SKM-1 treated with dmso at 0.1 percent for 144 hours (cell line): ENCODE data around the gene TTLL8.

Experiments
- DNase-seq: peaks from one replicate; lab custom pipeline; 2025; ENCODE audit not compliant: unreplicated experiment; lab: John Stamatoyannopoulos, UW

Gene TTLL8

DNA sequence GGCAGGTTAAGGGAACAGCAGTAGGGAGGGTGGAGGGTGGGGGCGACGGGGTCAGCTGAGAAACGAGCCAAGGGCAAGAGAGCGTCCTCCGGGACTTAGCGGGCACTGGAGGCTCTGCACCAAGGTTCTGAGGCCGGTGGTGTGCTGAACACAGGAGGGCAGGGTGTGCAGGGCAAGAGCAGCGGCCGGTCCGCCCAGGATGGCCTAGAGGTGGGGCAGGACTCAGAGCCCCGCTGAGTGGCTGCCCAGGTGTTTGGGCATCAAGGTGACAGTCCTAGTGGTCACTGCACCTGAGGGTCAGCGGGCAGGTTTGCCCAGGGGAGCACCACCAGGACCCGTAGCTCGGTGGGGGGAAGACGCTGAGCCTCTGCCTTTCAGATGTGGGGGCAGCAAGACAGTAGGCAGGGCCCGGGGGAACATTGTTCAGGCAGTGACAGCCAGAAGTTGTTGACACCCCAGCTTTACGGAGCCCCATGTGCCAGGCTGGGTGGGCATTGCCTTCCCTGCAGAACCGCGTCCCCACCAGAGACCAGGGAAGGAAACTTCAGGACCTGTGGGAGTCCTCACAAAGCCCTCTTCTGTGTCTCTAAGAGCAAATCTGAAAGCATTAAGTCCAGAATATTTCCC is 4.5 kb upstream of the TTLL8 start:
- DNase-seq: no peak

DNA sequence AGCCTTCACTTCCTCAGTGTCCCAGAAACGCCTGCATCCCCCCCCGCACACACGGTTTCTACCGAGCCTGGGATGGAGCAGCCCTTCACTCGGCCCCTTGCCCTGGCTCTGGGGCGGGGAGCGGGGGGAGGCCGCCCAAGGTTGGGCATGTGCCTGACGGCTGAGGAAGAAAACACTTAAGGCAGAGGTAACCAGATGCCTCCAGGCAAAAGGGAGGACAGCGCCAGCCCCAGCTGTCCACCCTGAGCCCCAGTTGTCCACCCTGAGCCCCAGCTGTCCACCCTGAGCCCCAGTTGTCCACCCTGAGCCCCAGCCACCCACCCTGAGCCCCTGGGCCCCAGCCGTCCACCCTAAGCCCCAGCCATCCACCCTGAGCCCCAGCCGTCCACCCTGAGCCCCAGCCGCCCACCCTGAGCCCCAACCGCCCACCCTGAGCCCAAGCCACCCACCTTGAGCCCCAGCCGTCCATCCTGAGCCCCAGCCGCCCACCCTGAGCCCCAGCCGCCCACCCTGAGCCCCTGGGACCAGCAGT is 3.8 kb upstream of the TTLL8 start:
- DNase-seq: peak; percentile 94

DNA sequence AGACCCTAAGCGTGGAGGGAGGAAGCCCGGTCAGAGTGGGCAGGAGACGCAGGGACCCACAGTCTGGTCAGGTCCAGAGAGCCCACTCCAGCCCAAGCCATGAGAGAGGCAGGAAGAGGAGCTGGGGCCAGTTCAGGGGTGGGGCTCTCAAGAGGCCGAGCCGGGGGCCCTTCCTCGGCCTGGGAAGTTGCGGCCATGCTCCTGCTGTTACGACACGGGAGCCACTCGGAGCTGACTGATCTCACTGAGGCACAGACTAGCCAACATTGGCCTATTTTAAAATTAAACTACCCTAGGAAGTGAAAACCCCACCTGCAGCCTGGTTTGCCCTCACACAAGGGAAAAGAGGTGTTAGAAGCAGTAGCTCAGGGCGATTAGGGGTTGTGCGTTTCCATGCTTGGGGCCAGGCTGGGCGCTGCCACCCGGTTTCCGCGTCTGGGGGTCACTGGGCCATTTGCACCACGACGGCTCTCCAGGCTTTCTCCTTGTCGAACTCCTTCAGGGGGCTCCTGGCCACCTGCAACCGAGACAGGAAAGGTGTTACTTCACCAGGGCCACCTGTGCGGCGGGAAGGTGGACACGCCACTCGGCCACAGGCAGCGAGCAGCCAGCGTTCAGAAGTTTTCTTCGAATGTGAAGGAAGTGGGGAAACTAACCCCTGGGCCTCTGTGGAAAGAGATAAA is 3.2 kb upstream of the TTLL8 start:
- peak; percentile 52 for DNase-seq

DNA sequence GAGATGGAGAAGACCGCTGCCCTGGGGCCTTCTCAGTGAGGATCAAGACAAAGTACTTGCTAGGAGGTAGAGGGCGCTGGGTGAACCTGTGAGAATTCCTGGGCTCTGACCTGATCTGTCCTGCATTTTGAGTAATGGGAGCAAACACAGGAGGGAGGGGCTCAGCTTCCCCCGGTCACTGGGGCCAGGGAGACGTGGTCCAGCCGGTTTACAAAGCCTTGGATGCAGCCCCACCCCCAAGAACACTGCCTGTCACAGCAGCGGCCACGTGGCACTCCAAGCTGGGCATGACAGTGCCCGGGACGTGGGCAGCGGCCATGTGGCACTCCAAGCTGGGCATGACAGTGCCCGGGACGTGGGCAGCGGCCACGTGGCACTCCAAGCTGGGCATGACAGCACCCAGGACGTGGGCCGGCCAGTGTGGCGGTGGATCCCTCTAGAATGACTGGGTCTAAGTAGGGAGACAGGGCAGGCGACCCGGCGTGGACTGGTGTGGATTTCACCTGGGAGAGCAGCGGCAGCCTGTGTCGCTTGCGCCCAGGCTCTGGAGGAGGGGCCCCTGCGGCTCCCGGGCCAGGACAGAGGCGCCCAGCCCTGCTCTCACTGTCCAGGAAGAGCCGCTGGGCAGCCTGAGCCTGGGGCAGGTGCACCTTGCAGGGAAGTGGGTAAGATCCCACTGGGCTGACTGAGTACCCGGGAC is 2.5 kb upstream of the TTLL8 start:
- DNase-seq: no peak

DNA sequence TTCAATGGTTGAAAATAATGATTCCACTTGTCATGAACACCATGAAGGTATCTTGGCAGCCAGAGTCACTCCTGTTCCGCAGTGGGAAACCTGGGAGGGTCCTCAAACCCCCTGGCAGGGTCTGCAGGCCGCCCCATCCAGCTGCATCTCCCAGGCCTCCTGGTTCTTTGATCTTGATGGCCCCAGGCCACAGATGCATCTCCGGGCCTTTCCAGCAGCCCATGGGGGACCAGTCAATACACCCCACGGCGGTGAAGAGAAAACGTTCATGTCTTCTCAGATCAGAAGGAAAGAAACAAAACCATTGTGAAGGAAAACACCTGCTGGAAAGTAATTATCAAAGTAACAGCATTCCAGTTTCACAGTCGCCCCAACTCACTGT is 1.8 kb upstream of the TTLL8 start:
- no peak for DNase-seq

DNA sequence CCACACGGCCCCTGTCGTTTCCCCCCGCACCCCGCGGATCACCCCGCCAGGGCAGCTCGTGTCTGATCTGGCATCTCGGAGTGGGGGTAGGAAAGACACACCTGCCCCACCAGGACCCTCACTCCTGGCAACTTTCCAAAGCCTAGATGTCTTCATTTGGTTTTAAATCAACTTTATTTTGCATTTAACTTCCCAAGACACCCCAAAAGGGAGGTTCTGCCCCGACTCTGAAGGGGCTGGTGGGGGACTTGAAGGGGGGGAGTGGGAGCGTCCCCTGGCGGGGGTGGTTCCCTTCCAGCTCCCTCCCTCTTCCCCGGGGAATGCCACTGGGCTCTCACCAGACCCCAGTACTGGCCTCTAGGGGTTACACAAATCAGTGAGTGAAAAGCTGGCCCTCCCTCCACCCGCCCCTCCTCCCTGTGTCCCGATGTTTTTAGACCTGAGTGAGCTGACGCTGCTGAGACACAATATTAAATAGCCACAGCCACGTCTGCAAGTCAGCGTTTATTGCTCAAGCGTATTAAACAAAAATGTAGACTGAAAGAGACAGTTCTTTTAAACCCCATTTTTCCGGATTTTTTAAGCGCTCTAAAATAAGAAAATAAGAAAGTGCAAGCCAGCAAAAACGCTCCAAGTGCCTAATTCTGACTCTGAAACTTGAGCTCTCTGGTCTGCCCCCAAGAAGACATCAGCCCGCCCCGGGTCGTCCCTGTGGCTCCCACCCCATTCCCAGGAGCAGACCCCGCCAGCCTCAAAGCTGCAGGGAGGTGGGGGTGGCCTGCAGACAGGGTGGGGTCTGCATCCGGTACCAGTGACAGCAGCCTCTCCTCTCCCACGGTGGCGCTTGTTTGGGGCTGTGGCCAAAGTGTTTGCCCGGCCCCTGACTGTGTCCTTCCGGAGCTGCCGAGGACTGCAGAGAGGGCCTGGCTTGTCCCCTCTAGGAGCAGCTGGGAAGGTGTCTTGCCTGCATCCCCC is 1.1 kb upstream of the TTLL8 start:
- DNase-seq: no peak

DNA sequence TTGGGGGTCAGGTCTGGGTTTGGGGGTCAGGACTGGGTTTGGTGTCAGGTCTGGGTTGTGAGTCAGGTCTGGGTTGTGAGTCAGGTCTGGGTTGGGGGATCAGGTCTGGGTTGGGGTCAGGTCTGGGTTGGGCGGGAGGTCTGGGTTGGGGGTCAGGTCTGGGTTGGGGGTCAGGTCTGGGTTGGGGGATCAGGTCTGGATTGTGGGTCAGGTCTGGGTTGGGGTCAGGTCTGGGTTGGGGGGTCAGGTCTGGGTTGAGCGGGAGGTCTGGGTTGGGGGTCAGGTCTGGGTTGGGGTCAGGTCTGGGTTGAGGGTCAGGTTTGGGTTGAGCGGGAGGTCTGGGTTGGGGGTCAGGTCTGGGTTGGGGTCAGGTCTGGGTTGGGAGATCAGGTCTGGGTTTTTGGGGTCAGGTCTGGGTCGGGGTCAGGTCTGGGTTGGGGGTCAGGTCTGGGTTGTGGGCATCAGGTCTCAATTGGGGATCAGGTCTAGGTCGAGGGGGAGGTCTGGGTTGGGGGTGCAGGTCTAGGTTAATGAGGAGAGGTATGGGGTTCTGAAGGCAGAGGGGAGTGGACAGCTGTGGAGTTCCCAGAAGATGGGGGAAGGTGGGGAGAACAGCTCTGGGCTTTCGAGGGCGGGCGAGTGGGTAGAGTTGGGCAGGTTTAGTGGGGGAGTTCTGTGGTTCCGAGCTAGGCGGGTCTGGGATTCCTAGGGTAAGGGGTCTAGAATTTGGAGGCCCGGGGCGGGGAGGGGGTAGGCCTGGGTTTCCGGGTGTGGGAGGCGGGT is 629 bp downstream of the TTLL8 start:
- DNase-seq: no peak

DNA sequence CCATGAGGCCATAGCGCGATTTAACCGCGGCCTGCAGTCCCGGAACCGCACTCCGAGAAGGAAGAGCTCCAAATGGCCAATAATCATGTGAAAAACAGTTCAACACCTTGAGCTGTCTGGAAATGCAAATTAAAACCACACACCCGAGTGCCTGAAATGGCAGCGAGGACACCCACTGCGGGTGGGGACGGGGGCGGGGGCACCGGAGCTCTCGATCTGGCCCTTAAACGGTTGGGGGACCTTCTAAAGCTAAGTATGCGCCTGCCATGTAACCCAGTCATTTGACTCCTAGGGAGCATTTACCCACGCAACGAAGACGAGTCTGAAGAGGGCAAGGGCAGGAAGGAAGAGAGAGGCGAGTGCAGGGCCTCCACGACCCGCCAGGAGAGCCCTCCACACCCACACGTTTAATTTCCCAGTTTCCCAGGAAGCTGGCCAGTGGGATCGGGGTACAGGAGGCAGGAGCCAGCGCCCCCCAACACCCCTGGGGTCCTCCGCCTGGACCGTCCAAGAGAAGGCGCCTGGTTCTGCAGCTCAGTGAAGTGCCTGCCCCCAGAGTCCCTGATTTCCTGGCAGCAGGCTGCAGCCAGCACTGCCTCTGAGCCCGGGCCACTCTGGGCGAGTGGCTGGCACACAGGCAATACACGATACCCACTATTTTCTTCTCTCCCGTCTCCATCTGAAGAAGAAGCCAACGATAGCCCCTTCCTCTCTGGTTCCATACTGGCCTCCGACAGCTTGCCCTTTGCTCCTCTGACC is 1.7 kb downstream of the TTLL8 start:
- DNase-seq: no peak

DNA sequence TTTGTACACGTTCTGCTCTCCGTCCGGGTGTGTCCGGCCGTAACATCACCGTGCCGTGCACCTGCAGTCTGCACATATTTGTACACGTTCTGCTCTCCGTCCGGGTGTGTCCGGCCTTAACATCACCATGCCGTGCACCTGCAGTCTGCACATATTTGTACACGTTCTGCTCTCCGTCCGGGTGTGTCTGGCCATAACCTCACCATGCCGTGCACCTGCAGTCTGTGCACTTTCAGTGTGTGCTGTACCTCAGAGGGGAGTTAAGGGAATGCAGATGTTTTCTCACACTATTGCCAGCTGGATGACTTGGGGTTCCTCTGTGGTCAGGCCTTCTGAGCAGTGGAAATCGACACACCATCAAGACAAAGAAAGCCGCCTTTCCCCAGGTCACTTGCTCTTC is 4.2 kb downstream of the TTLL8 start:
- DNase-seq: no peak

DNA sequence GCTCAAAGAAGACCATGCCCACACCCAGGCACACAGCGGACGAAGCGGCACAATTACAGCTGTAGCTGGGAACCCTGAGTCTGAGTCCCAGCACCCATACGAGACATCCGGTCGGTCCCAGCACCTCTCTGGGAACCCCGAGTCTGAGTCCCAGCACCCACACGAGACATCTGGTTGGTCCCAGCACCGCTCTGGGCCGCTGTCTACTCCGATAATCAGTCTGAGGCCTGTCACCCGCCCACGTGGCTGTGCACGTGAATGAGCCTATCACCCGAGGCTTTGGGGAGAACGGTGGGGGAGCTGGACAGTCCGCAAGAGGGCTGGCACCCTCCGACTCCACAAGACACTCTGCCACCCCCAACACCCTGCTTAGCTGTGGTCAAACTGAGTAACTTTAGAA is 6.2 kb downstream of the TTLL8 start:
- no peak for DNase-seq

DNA sequence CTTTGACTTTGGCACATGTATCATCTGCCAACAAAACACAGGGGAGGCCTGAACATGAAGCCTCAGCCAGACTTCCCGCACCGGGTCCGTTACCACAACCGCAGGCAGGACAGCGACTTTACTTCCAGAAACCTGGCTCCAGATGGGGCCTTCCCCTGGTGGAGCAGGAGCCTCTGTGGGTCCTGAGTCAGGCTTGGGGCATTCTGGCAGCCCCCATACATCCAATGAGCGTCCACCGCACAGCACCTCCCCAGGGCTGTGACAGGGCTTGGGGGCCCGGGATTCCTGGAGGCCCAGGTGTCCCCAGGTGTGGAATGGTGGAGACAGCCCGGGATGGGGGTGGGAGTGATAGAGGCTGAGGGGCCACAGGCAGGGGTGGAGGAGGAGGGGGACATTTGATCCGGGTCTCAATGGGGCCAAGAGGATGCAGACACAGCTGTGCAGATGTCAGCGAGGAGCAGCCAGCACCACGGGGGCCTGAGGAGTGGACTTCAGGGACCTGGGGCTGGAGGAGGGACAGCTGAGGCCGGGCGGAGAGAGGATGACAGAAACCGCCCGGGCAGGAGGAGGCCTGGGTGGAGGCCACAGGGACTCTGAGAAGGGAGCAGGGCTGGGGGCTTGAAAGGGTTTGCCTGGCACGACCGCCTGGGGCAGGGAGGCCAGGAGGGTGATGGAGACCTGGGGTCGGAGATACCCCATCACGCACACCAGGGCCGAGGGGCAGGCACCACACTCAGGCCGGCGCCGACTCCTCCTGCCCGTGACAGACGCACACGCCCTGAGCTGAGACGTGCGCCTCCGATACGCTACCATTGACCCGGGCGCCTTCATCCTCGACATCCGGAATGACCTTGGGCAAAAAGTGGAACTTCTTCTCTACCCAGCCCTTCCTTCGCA is 8.6 kb downstream of the TTLL8 start:
- no peak for DNase-seq

DNA sequence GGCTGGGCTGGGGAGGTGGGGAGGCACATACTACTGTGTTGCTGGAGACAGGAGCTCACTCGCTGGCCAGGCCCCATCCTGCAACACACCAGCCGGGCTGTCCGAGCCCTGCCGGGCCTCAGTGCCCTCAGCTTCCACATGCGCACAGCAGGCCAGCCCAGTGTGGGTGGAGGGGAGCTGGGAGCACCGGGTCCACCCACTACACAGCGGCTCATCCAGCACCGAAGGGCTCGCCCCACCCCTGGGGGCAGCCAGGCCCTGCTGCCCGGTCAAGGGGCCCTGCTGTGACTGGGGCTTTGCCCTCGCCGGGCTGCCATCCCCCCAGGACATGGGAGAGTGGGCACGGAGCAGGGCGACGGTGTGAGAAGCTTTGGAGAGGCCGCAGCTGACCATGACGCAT is 9.3 kb downstream of the TTLL8 start:
- no peak for DNase-seq

DNA sequence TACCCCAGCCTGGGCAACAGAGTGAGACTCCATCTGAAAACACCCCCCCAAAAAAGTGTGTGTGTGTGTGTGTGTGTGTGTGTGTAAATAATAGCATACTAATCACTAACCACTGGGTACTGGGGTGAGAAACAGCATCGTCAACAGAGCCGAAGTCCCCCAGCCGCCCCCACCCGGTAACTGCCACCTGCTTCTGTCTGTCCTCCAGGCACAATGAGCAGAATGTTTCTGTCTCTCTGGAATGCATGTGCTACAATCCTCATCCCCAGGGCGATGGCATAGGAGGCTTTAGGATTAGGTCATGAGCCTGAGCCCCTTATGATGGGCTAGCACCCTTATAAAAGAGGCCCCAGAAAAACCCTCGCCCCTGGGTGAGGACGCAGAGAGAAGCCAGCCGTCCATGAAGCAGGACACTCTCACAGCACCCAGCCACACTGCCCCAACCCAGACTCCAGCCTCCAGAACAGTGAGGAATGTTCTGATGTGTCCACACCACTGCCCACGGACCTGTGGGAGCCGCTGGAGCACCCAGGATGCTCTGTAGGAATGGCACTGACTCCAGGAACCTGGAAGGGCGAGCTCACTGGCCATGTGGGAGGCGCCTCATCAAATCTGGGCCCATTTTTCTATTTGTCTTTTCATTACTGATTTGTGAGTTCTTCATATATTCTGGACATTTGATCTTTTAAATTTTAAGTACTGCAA is 9.9 kb downstream of the TTLL8 start:
- DNase-seq: no peak

DNA sequence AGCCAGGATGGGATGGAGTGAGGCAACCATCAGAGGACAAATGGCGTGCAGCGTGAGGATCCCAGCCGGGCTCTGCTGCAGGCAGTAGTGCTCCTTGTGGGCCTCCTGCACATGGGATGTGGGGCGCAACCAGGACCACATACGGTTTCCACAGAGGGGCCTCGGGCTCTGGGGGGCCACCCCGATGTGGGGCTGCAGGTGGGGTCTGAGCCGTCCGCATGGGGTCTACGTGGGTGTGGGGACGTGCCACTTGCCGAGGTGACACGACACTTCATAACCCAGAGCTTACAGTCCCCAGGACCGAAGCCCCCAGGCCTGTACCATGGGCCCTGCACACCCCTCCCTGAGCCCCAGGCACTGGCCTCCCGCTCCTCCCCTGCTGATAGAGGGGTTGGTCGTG is 10.8 kb downstream of the TTLL8 start:
- no peak for DNase-seq

DNA sequence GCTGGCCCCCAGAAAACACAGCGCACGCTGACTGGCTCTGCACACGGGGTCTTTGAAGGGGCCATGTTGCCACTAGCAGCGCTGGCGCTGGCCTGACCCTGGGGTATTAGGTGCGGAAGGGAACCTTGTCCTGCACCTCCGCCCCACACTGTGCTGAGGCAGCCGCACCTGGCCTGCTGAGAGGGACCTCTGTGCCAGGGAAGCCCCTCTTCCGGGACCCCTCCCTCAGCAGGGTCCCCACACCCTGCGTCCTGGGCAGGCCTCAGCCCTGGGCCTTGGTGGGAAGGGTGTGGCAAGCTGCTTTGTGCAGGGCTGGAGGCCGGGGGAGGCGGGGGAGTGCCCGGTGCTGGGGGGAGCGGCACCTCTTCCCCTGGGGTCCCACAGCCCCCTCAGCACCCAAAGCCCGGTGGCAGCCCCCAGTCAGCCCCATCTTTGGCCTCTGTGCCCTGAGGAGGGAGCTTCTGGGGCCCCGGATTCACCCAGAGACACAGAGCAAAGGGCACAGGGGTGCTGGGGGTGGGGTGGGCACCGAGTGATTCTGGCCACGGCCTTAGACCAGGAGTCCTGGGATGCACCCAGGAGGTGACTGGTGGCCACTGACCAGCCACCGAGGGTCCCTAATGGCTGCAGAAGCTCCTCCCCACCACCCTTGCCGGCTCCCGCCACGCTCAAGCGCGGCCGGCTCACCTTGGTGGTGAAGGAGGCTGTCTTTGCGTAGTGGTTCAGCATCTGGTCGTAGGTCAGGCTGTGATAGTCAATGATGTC is 11.4 kb downstream of the TTLL8 start:
- DNase-seq: no peak

DNA sequence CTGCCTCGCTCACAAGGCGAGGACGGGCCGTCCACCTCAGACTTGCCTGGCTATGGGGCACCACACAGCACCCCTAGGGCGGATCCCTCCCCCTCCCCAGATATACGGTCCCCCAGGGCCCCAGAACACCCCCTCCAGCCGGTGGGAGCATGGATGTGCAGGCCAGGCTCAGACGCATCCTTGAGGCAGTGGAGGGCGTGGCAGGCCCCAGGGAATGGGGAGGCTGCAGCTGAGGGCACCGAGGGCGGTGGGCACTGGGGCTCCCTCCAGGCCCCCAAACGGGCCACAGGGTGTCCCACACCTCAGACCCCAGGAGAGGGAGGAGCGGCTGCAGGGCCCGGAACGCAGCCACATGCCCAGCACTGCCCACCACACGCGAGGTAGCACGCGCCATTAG is 12.1 kb downstream of the TTLL8 start:
- DNase-seq: no peak
